Left ventricle myocardium superior (tissue), 1 donor: ENCODE measurements around the gene FDXACB1. TPM values are rescaled to one million over a fixed set of nuclear protein-coding genes. Genes with fewer than 3 reads are reported as not detected.

ENCODE experiments used
- ATAC-seq: fragments of 200-7000 bp; cut with Tn5 transposase; one replicate; pipeline ENCODE4 v1.9.1; 2020; ENCODE audit warnings: mild to moderate bottlenecking, moderate library complexity
- DNase-seq: peaks from one replicate; pipeline ENCODE4 v3.0.0-alpha.2; 2020
- intact Hi-C: fragments of 100-400 bp; cut with micrococcal nuclease; formaldehyde crosslinking; loops from one replicate; pipeline ENCODE4 v1.11.0; 2022
- long read RNA-seq: library from polyadenylated mRNA; unstranded; transcript quantifications from one replicate; pipeline ENCODE4 v2.0.0, GENCODE V29; 2021
- total RNA-seq: library from RNA; stranded (reverse); fragmentation: NEBNext Ultra II Directional; extraction: Animal tissue kit (Norgen Biotek cat#: 25700); gene quantifications from one replicate; pipeline ENCODE4 v1.2.1, GENCODE V29; 2021
- donor health status: DM: no; HTN: yes; CAD: no; lungs with severe emphysema.

Gene FDXACB1, protein sequence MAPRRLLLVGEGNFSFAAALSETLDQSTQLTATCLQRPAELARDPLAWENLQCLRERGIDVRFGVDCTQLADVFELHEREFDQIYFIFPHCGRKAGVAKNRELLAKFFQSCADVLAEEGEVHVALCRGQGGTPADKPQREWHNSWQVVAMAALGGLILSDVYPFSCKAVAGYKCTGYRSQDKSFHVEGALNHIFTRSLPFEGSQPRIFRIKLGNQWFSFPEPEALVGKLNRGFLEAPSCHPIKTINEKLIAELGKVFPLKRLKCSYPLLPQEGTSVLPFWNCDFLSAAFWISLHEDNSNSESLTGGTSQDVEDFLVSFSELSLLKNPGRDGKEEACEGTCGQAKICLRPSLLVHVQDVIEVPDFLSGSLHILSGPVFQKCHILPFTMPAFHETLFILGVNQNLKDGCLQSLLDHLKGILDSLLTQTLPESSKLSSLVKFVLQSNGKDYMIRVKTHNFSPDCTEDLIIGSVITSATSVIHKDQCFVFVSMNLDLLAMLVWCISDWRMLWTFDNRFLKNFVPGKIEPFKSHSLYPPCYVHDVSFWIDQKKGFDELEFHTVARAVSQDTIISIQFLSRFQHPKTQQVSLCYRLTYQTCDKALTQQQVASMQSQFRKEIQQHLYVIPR
- total RNA-seq: 1.3 TPM
- long read RNA-seq, partial matches to known transcripts: 0 of 1 reads
- long read RNA-seq, other reads (novel, unspliced or antisense): 0 of 1 reads

DNA sequence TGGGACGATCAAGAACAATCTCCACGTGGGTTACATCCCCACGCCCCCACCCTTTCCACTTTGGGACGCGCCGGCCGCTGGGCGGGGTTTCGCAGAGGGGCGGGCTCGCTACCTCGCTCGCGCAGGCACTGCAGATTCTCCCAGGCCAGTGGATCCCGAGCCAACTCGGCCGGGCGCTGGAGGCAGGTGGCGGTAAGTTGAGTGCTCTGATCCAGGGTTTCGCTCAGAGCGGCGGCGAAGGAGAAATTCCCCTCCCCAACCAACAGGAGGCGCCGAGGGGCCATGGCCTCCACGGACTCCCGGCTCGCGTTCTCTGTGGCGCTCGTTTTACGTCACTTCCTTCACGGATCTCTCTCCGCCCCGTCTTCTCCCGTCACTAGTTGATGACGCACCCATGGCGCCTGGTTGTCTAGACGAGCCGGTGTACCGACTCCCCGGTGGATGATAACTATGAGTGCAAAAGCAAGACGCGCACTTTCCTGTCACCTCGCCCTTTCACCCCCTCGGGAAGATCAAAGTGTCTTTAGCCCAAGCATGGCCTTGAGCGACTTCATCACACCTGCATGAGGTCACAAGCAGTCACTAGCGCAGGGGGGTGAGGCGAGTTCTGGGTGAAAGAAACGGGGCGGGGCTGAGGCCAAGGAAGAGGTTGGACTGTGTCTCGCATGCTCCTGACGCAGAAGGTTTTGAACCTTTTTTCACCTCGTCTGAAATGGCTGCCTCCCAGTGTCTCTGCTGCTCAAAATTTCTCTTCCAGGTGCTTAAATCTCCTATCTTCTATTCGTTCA, at the start of gene FDXACB1, which contains the start of gene CFAP68:
FDXACB1 (minus strand) TSS at position 317 of the 788 bp plus-strand sequence; CDS start at position 284, 33 bp downstream.
CFAP68 (plus strand) TSS at position 693 of the 788 bp plus-strand sequence; CDS start at position 713, 20 bp downstream.
- DNase-seq (peak; percentile 95), ATAC-seq (peak; percentile 94)
- intact Hi-C loops: loop anchor here (10.0 kb wide), 2 partner anchors 46 to 106 kb away; no protein-coding TSS in a partner anchor

DNA sequence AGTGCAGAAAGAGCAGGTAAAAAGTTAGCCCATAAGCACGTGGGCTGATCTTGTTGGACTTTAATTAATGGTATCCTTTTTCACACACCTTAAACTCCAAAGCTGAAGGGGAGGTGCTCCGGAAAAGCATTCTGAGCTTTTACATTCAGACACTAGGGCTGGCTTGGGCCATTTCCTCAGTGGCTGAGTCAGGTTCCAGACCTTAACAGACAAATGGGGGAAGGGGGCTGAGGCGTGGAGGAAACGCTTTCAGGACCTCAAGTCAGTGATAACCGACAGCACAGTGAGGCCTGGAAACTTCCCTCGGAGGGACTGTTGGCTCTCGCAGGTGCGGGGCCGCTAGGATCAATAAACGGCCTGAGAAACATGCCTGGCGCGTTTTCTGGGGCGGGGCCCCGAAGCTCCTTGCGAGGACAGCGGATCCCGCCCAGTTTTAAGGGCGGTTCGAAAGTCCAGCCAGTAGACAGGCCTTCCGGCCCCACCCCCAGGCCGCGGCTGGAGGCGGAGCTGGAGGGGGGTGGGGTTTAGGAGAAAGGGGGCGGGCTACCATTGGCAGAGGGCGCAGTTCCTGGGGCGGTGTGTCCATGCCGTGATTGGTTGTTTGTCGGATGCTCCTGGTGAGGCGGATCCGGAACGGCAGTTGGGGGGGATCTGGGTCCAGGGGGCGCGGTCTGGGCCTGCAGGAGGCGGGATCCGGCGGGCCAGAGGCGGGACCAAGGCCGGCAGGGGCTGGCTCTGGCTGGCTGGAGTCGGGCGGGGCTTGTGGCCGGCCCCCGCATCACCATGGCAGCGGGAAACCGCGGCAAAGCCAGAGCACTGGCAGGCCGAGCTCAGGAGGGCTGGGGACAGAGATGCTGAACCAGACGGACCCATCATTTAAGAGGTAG, 47.8 kb upstream of the FDXACB1 start:
- DNase-seq (peak; percentile 98), ATAC-seq (peak; percentile 94)
- intact Hi-C loops: loop anchor here (10.0 kb wide), 1 partner anchor 52 kb away; the partner anchor contains the start of genes ALG9, CFAP68 and FDXACB1

DNA sequence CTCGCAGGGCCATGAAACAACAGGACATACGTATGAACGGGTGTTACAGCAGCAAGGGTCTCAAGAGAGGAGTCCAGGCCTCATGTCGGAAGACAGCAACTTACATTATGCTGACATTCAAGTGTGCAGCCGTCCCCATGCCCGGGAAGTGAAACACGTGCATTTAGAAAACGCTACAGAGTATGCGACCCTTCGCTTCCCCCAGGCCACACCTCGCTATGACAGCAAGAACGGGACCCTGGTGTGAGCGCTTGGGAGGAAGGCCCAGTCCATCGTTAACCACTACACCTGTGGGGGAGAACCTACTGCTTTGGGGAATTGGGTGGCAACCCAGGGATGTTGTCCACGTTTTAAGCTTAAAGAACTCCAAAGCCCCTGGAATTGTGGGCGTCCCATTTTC, 47.0 kb upstream of the FDXACB1 start:
- intact Hi-C loops: loop anchor here (10.0 kb wide), 1 partner anchor 51 kb away; the partner anchor contains the start of genes ALG9, CFAP68 and FDXACB1
- no peak for ATAC-seq

DNA sequence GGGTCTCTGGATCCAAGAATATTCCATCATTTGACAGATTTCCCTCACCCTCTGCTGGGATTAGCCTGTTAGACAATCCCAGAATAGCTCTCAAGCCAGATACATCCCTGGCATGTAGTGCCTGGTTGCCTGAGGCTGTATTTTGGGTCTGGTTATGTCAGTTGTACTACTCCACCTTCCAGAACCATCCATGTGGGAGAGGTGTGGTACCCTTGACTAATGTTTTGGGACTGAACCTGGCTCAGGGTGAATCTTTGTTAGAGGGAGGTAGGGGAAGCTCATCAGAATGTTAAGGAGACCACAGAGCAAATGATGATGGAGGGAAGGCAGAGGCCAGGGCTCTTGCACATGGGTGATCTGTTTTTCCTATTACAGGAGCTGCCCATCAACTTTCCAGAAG, 45.0 kb upstream of the FDXACB1 start:
- intact Hi-C loops: loop anchor here (10.0 kb wide), 1 partner anchor 49 kb away; the partner anchor contains the start of genes ALG9, CFAP68 and FDXACB1
- ATAC-seq (no peak), DNase-seq (no peak)

More for the DNA sequence above, 47.0 kb upstream of the FDXACB1 start:
- no peak for DNase-seq

DNA sequence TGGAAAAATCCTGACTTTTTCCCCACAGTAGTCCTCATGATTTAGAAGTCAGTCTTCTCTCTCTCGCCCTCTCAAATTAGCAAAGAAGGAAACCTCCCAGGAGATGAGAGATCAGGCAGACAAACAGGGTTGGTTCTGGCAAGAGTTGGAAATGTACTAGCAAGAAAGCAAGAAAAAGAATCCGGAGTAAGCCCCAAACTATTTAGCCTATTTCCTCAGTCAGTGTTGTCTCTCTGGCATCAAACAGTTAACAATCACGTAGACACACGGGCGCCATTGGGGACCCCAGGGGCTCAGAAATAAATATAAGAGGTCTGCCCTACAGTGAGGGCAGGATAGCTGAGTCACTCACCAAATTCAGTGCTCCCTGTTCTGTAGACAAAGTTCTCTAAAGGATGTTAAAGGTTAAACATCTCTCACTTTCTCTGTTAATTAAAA, 44.4 kb upstream of the FDXACB1 start:
- no peak for DNase-seq
- ATAC-seq: peak; percentile 3

DNA sequence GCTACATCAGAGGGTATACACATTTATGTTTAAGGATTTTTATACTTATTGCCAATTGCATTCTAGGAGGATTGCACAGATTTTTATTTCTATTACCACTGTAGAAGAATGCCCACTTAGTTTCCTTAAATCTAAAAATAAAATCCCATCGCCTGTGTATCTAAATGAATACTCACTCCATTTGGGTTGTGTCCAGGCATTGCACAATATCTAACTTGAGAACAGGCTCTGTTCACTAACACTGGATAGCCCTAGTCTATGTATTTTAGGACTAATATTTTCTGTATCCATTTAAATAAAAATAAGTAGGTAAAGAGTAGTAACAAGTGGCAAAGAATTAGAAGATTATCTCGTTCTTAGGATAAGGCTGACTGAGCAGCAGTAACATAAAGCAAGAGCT, 43.8 kb upstream of the FDXACB1 start:
- DNase-seq (no peak), ATAC-seq (peak; percentile 42)
- intact Hi-C loops: loop anchor here (10.0 kb wide), 1 partner anchor 48 kb away; the partner anchor contains the start of genes ALG9, CFAP68 and FDXACB1

More for the DNA sequence above, 44.4 kb upstream of the FDXACB1 start:
- intact Hi-C loops: loop anchor here (10.0 kb wide), 1 partner anchor 49 kb away; the partner anchor contains the start of genes ALG9, CFAP68 and FDXACB1

DNA sequence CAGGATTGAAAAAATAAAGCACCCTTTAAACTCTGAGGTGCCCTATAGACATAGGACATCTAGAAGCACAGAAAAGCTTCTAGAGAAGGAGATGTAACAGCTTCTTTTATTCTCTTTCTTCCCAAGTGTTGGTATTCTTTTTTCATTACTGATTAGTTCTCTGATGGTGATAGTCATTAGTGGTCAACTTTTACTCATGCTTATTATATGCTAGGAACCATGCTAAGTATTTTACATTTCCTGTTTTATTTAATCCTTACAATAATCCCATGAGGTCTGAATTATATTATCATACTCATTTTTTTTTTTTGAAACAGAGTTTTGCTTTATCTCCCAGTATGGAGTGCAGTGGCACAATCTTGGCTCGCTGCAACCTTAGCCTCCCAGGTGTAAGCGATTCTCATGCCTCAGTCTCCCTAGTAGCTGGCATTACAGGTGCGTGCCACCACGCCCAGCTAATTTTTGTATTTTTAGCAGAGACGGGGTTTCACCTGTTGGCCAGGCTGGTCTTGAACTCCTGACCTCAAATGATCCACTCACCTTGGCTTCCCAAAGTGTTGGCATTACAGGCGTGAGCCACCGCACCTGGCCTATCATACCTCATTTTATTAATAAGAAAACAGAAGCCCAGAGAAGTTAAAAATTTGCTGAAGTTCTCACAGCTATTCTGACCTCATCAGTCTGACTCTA, 42.7 kb upstream of the FDXACB1 start:
- DNase-seq (no peak), ATAC-seq (no peak)

DNA sequence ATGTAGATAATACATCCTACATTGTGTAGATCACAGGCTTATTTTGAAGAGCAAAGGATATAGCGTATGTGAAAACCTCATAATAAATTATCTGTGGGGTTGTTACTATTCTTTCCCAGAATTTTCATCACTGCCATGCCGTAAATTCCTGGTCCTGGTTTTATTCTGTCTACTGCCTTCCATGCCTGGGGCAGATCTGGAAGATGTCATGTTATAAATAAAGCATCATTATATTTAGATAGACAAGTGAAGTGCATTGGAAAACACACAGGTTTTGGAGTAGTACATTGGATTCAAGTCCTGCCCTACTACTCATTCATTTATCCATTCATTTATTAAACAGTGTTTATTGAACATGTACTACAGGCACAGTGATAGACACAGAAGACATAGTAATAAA, 41.9 kb upstream of the FDXACB1 start:
- ATAC-seq: peak; percentile 11
- intact Hi-C loops: loop anchor here (10.0 kb wide), 1 partner anchor 46 kb away; the partner anchor contains the start of genes ALG9, CFAP68 and FDXACB1
- DNase-seq: no peak

More for the DNA sequence above, 42.7 kb upstream of the FDXACB1 start:
- intact Hi-C loops: loop anchor here (10.0 kb wide), 1 partner anchor 47 kb away; the partner anchor contains the start of genes ALG9, CFAP68 and FDXACB1

DNA sequence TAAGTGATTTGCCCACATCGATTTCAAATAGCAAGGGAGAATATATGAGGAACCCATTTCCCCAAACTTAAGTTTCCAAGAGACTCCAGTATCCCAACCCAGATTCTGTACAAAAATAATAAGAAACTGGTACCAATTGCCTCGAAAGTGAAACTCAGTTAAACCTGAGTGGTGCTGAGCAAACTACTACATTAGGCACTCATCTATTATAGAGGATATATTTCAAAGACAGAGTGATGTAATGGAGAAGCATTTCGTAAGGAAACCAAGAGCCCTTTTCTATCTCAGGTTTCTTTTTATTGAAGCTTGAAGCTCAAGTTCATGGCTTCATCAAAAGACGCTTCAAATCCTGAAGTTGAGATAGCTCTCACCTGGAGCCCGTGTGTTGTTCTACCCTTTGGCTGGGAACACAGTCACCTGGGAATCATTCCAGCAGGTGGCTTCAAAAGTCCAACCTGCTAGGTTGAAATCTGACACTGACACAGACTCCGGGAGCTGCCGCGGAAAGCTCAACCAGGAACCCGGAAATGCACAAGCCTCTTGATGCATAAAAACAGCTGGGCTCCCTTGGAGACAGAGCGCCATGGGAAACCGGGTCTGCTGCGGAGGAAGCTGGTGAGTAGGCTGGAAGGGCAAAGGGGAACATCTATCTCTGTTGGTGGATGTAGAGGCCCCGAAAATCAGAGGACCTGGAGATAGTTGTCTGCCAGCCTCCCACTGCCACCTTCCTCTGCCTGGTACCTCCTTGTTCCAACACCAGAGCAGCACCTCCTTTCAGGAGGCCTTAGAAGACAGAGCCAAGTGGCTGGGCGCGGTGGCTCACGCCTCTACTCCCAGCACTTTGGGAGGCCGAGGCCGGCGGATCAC, 39.7 kb upstream of the FDXACB1 start, which contains the start of gene C11orf52:
C11orf52 (plus strand) TSS at position 524 of the 867 bp plus-strand sequence; CDS start at position 584, 60 bp downstream.
- intact Hi-C loops: no loop called here
- DNase-seq (peak; percentile 40), ATAC-seq (peak; percentile 7)

DNA sequence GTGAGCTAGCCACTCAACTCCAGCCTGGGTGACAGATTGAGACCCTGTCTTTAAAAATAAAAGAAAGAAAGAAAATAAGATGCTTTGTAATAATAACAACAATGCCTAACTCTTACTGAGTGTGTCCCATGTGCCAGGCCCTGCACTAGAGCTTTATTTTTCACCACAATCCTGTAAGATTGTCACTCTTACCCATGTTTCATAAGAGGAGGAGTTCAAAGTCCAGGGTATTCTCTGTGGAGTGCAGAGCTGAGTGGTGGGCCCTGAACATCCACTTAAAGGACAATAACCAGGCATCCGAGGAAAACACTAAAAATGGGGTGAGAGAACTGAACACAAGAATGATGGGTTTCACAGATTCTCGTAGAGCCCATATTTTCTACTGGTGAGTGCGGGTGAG, 38.8 kb upstream of the FDXACB1 start:
- intact Hi-C loops: no loop called here
- DNase-seq: no peak
- ATAC-seq: no peak

DNA sequence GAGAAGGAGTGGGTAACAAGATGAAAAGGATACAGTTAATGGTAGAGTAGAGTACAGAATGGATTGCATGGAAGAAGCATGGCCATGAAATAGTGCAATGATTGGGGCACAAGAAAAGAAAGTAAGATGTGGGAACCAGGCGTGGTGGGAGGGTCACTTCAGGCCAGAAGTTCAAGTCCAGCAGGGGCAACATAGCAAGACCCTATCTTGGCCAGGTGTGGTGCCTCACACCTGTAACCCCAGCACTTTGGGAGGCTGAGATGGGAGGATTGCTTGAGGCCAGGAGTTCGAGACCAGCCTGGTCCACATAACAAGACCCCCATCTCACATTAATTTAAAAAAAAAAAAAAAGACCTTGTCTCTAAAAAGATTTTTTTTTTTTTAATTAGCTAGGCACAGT, 38.3 kb upstream of the FDXACB1 start:
- DNase-seq (no peak), ATAC-seq (no peak)

DNA sequence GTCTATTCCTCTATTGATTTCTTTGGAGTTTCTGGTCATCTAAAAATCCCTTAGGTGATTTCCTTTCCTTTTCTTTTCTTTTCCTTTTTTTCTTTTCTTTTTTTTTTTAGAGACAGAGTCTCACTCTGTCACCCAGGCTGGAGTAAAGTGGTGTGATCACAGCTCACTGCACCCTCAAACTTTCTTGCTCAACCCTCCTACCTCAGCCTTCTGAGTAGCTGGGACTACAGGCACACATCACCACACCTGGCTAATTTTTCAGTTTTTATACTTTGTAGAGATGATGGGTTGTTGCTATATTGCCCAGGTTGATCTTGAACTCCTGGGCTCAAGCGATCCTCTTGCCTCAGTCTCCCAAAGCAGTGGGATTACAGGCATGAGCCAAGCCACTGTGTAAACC, 37.8 kb upstream of the FDXACB1 start:
- intact Hi-C loops: no loop called here
- ATAC-seq (no peak), DNase-seq (no peak)

More for the DNA sequence above, 38.3 kb upstream of the FDXACB1 start:
- intact Hi-C loops: no loop called here

DNA sequence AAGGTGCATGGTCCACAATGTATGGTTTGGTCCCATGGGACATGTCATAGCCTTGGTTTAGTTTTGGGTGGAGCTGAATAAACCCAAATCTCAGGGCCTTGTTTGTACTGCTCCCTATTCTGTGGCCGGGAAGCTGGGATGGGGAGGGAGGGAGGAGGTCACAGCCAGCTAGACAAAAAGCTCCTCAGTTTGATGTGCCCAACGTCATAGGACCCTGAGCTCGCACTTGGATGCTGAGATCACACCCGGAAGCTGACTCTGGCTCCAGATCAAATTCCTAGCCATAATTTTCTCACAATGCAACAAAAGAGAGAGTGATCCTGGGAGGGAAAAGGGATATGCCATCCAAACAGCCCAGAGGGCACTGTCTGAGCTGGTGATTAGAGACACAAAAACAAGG, 35.0 kb upstream of the FDXACB1 start:
- intact Hi-C loops: no loop called here
- peak; percentile 13 for ATAC-seq
- peak; percentile 43 for DNase-seq

DNA sequence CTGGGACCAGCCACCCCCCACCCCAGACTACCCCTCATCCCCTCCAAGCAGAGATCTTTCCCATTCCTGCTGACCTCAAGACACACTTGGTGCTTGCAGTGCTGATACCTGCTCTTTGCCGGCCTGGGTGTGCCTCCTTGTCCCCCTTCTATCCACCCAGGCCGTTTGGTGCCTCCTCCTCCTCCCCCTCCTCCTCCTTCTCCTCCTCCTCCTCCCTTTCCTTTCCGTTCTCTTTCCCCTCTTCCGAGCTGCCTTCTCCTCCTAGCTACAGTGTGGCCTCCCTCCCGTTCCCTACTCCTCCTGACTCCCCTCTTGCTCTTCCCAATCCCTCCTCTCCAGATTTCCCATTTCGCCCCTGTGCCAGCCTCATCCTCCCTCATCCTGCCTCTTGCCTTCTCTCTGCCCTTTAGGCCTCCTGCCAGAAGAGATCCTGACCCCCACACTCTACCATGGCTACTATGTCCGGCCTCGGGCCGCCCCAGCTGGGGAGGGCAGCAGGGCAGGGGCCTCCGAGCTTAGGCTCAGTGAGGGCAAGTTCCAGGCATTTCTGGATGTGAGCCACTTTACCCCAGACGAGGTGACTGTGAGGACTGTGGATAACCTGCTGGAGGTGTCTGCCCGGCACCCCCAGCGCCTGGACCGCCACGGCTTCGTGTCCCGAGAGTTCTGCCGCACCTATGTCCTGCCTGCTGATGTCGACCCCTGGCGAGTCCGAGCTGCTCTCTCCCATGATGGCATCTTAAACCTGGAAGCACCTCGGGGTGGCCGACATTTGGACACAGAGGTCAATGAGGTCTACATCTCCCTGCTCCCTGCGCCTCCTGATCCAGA, 34.3 kb upstream of the FDXACB1 start:
- peak; percentile 29 for ATAC-seq
- DNase-seq: peak; percentile 49
- intact Hi-C loops: no loop called here

DNA sequence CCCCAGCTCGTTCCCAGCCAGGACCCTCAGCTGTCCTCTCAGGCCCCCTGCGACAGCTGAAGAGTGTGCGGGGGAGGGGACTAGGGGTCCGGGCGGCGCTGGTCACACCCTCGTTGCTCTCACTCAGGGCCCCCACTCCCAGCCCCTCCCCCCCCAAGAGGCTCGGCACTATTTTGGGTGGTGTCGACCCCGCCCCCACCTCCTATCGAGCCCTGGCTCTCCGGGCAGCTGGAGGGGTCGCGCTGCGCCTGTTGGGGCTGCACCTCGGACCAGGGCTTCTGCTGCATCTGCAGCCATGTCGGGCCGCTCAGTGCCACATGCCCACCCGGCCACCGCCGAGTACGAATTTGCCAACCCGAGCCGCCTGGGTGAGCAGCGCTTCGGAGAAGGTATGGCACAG, 33.6 kb upstream of the FDXACB1 start, which contains the start of gene HSPB2:
HSPB2 (plus strand) TSS at position 200 of the 400 bp plus-strand sequence; CDS start at position 296, 96 bp downstream.
- intact Hi-C loops: no loop called here
- DNase-seq (peak; percentile 75), ATAC-seq (peak; percentile 29)
